Panc1 (cell line): ENCODE results near the gene PAX9. TPM values are rescaled to one million over a fixed set of nuclear protein-coding genes. Genes with fewer than 3 reads are reported as not detected.

Experiments
- ATAC-seq: fragments of 200-7000 bp; cut with Tn5 transposase; 2 replicates; pipeline ENCODE4 v1.9.1; 2020; ENCODE audit warnings: mild to moderate bottlenecking, moderate library complexity
- BruUV-seq: library from RNA; stranded (reverse); fragments of 400-500 nt; replicated peaks from 2 replicates; lab custom pipeline; 2021; lab: Mats Ljungman, UMichigan
- CTCF ChIA-PET: fragments of 300-600 bp; sonication (Branson Sonifier 250); formaldehyde crosslinking; loops from one replicate; lab custom pipeline; 2022; ENCODE audit warnings: antibody characterized with exemption; lab: Charles Lee
- POLR2A ChIA-PET: fragments of 300-600 bp; sonication (Branson Sonifier 250); formaldehyde crosslinking; loops from one replicate; lab custom pipeline; 2022; ENCODE audit warnings: antibody characterized with exemption; lab: Charles Lee
- DNase-seq: peaks from one replicate; pipeline ENCODE4 v3.0.0-alpha.2; 2010; ENCODE audit warnings: low read depth, low spot score
- H3K27ac ChIP-seq: 2 replicates; pipeline ENCODE4 v1.5.1; 2011; ENCODE audit warnings: mild to moderate bottlenecking, low read length, inconsistent platforms
- H3K27me3 ChIP-seq: fragments of 200-500 bp; sonication (Bioruptor generic); 2 replicates; pipeline ENCODE4 v1.6.0; 2014; ENCODE audit warnings: low read length, inconsistent platforms; ENCODE audit not compliant: control insufficient read depth, insufficient read depth
- H3K36me3 ChIP-seq: fragments of 200-500 bp; sonication (Bioruptor generic); 2 replicates; pipeline ENCODE4 v1.5.1; 2014; ENCODE audit warnings: inconsistent platforms, mild to moderate bottlenecking, low read length, moderate library complexity; ENCODE audit not compliant: control insufficient read depth, insufficient read depth
- H3K4me1 ChIP-seq: 2 replicates; pipeline ENCODE4 v1.5.1; 2011; ENCODE audit warnings: inconsistent platforms, mild to moderate bottlenecking, low read length, moderate library complexity; ENCODE audit not compliant: control insufficient read depth, insufficient read depth
- H3K4me3 ChIP-seq, 2 experiments: 2 replicates each; pipeline ENCODE4 v1.5.1; 2011 to 2012; ENCODE audit warnings: low read depth in 2 of 2, low read length in 2 of 2, mild to moderate bottlenecking in 2 of 2, inconsistent platforms in 1 of 2, moderate library complexity in 1 of 2
- H3K9me3 ChIP-seq: fragments of 200-500 bp; sonication (Bioruptor generic); 2 replicates; pipeline ENCODE4 v1.5.1; 2014; ENCODE audit warnings: low read depth, mild to moderate bottlenecking, inconsistent platforms, low read length, moderate library complexity; ENCODE audit not compliant: control insufficient read depth, insufficient read depth
- POLR2AphosphoS5 ChIP-seq: IDR thresholded peaks from 2 replicates; pipeline ENCODE4 v1.6.1; 2012; ENCODE audit warnings: mild to moderate bottlenecking, low read depth, low read length, moderate library complexity
- REST ChIP-seq, 2 experiments: IDR thresholded peaks; 2 replicates each; pipeline ENCODE4 v1.6.1; 2011 to 2012; ENCODE audit warnings: low read depth in 2 of 2, control low read depth in 1 of 2, low read length in 1 of 2, mild to moderate bottlenecking in 1 of 2, moderate library complexity in 1 of 2; ENCODE audit not compliant: insufficient read depth in 1 of 2
- SIN3A ChIP-seq: IDR thresholded peaks from 2 replicates; pipeline ENCODE4 v1.6.1; 2012; ENCODE audit warnings: low read depth, mild to moderate bottlenecking, low read length, moderate library complexity, borderline replicate concordance; ENCODE audit not compliant: insufficient read depth
- TCF7L2 ChIP-seq: IDR thresholded peaks from 2 replicates; pipeline ENCODE4 v1.6.1; 2011; ENCODE audit warnings: mild to moderate bottlenecking, low read depth, low read length, inconsistent platforms
- in situ Hi-C: cut with HindIII; loops from 2 replicates; pipeline ENCODE4 v1.10.0; 2016; ENCODE audit warnings: low sequenced_read_pairs, low pct_unique_long_range_greater_than_20kb
- intact Hi-C: fragments of 100-400 bp; cut with micrococcal nuclease; formaldehyde crosslinking; loops from one replicate; pipeline ENCODE4 v1.10.0; 2022; ENCODE audit not compliant: unreplicated experiment
- total RNA-seq: library from RNA; stranded (reverse); gene quantifications from one replicate; pipeline ENCODE4 v1.2.1, GENCODE V29; 2021; ENCODE audit not compliant: unreplicated experiment
- TF ChIP-seq, protein P1 (sequence below): fragments of 450-650 bp; IDR thresholded peaks from 2 replicates; pipeline ENCODE4 v1.5.1; 2017; ENCODE audit warnings: mild to moderate bottlenecking

PAX9 gene
- total RNA-seq, 1 experiment from 2014 or later, result 0.82 TPM

DNA sequence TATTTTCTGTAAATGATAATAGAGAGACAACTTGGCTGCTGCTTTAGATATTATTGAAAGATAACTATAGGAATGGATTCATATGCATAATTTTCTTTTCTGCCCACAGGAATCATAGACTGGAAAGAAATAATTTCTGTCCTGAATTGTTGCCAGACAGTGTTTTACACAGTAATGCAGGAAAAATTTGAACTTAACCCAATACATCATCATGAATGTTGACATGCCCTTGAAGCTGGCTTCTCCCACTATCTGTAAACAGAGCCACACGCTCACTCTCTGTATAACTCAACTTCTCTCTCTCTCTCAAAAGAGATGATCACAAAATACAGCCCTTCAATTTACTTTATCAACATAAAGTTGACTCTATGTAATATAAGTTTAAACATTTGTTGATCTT, 56.6 kb downstream of the PAX9 start:
- no TSS peak for BruUV-seq
- H3K27me3 ChIP-seq, result no peaks in the 10 kb centered on the region
- DNase-seq (no peak), ATAC-seq (no peak)
- H3K4me3 ChIP-seq, result no peak overlapping the region
- TF ChIP-seq REST (IDR thresholded peaks at IDR 0.05; ENCODE audit: insufficient read depth in 1 of 2, low read depth in 2 of 2, low read length in 1 of 2) (no peak), POLR2AphosphoS5 (no peak), SIN3A (no peak), TCF7L2 (no peak)
- TF ChIP-seq, protein P1, sequence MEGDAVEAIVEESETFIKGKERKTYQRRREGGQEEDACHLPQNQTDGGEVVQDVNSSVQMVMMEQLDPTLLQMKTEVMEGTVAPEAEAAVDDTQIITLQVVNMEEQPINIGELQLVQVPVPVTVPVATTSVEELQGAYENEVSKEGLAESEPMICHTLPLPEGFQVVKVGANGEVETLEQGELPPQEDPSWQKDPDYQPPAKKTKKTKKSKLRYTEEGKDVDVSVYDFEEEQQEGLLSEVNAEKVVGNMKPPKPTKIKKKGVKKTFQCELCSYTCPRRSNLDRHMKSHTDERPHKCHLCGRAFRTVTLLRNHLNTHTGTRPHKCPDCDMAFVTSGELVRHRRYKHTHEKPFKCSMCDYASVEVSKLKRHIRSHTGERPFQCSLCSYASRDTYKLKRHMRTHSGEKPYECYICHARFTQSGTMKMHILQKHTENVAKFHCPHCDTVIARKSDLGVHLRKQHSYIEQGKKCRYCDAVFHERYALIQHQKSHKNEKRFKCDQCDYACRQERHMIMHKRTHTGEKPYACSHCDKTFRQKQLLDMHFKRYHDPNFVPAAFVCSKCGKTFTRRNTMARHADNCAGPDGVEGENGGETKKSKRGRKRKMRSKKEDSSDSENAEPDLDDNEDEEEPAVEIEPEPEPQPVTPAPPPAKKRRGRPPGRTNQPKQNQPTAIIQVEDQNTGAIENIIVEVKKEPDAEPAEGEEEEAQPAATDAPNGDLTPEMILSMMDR, result no peak
- intact Hi-C loops (no loop called here), in situ Hi-C loops (no loop called here)
- no peaks in the 10 kb centered on the region for H3K9me3 ChIP-seq
- H3K4me1 ChIP-seq, result no peaks in the 10 kb centered on the region
- no peak overlapping the region for H3K27ac ChIP-seq
- H3K36me3 ChIP-seq, result no peaks in the 10 kb centered on the region
- CTCF ChIA-PET, result no interaction called here
- POLR2A ChIA-PET, result no interaction called here

- Histone ChIP-seq H3K27me3 (no peaks in the 10 kb centered on the region), H3K9me3 (no peaks in the 10 kb centered on the region), H3K36me3 (no peaks in the 10 kb centered on the region), H3K4me1 (no peaks in the 10 kb centered on the region), H3K4me3 (no peak overlapping the region), H3K27ac (no peak overlapping the region)
- ChIA-PET POLR2A (interaction anchor here (0.5 kb wide), 1 partner anchor 428 kb away, joined by 3 read pairs; no protein-coding TSS in a partner anchor), CTCF (no interaction called here)
- in situ Hi-C loops, result no loop called here
- ATAC-seq, result no peak
- no TSS peak for BruUV-seq
- TF ChIP-seq, protein P1, result no peak
- TF ChIP-seq SIN3A (no peak), REST (IDR thresholded peaks at IDR 0.05; ENCODE audit: insufficient read depth in 1 of 2, low read depth in 2 of 2, low read length in 1 of 2) (no peak), TCF7L2 (no peak), POLR2AphosphoS5 (no peak)
- intact Hi-C loops, result no loop called here
- DNase-seq, result no peak
Observed at GRCh38 chr14:36719823-36720222, 58.2 kb downstream of the PAX9 start.
